ENCODE data around the gene PRDM16. TPM values are rescaled to one million over a fixed set of nuclear protein-coding genes. Genes with fewer than 3 reads are reported as not detected.

PRDM16 gene
- total and polyA plus RNA-seq, 2 of the 13 experiments (the other 11 are each of a cell fraction or from before 2014, with no cell fraction given), result 0.15 to 0.81 TPM

- WGBS (ENCODE audit: low lambda C conversion rate), result 81% methylated on average over 11 of the region's 32 CpGs
- no peak overlapping the region for H3K4me3 ChIP-seq (replicated peaks in 1 of 3; ENCODE audit: insufficient read depth in 1 of 3, low read depth in 2 of 3, low read length in 3 of 3)
- ChIA-PET POLR2A (no interaction called here), CTCF (ENCODE audit: low intra/inter-chr PET ratio, low total read pairs) (no interaction called here)
- no TSS peak for BruUV-seq (replicated peaks)
- ATAC-seq (no peak), DNase-seq (ENCODE audit: low spot score) (no peak), FAIRE-seq (no peak)
- H3K36me3 ChIP-seq (replicated peaks in 1 of 2; ENCODE audit: control insufficient read depth in 1 of 2, insufficient read depth in 2 of 2, low read length in 2 of 2), result no peaks in the 10 kb centered on the region
- H3K4me1 ChIP-seq (ENCODE audit: insufficient read depth, low read length), result peaks cover 14% of the 10 kb centered on the region
- H3K79me2 ChIP-seq (ENCODE audit: insufficient read depth, low read length), result no peaks in the 10 kb centered on the region
- H4K20me1 ChIP-seq (ENCODE audit: insufficient read depth, low read length), result no peaks in the 10 kb centered on the region
- no peaks in the 10 kb centered on the region for H3K9me3 ChIP-seq (ENCODE audit: low read length)
- H2AFZ ChIP-seq (ENCODE audit: low read length), result no peak overlapping the region
- intact Hi-C loops (cut with micrococcal nuclease; ENCODE audit: unreplicated experiment), result no loop called here
- TF ChIP-seq SCMH1 (CRISPR knock-in tag; IDR thresholded peaks at IDR 0.05; ENCODE audit: borderline replicate concordance) (no peak), PHB2 (IDR thresholded peaks at IDR 0.05; ENCODE audit: partially characterized antibody) (no peak), SRSF9 (IDR thresholded peaks at IDR 0.05; ENCODE audit: borderline replicate concordance, insufficient read depth, low read depth, low read length, poor library complexity, severe bottlenecking) (no peak), SIX1 (CRISPR knock-in tag; IDR thresholded peaks at IDR 0.05; ENCODE audit: borderline replicate concordance) (no peak), GATAD1 (CRISPR knock-in tag; IDR thresholded peaks at IDR 0.05) (no peak), ZC3H13 (CRISPR knock-in tag; IDR thresholded peaks at IDR 0.05) (no peak), ZFY (CRISPR knock-in tag; IDR thresholded peaks at IDR 0.05) (no peak), ZGPAT (CRISPR knock-in tag; IDR thresholded peaks at IDR 0.05) (no peak), ZUFSP (CRISPR knock-in tag; IDR thresholded peaks at IDR 0.05; ENCODE audit: borderline replicate concordance) (no peak), MAFK (conservative IDR thresholded peaks at IDR 0.05 in 1 of 2, IDR thresholded peaks at IDR 0.05 in 1 of 2; ENCODE audit: low read length in 2 of 2) (no peak), GLMP (CRISPR knock-in tag; IDR thresholded peaks at IDR 0.05; ENCODE audit: borderline replicate concordance) (no peak), PTBP1 (IDR thresholded peaks at IDR 0.05; ENCODE audit: low read depth, low read length, poor library complexity, severe bottlenecking) (no peak), IRF1 (CRISPR knock-in tag; IDR thresholded peaks at IDR 0.05; ENCODE audit: low read depth) (no peak), SKI (IDR thresholded peaks at IDR 0.05; ENCODE audit: partially characterized antibody) (no peak), ZNF703 (CRISPR knock-in tag; IDR thresholded peaks at IDR 0.05; ENCODE audit: borderline replicate concordance) (no peak), ZNF766 (CRISPR knock-in tag; IDR thresholded peaks at IDR 0.05; ENCODE audit: borderline replicate concordance) (no peak), HDAC1 (CRISPR knock-in tag; IDR thresholded peaks at IDR 0.05) (no peak), ZNF33B (CRISPR knock-in tag; IDR thresholded peaks at IDR 0.05) (no peak), HNF4G (IDR thresholded peaks at IDR 0.05; ENCODE audit: borderline replicate concordance, low read depth, low read length) (no peak), HNF4G (CRISPR knock-in tag; IDR thresholded peaks at IDR 0.05; ENCODE audit: borderline replicate concordance, low read depth) (no peak)
- H3K27ac ChIP-seq (ENCODE audit: extremely low read length, insufficient read depth, low read length), result no peak overlapping the region
- H3K9ac ChIP-seq (ENCODE audit: insufficient read depth, low read depth, low read length), result no peak overlapping the region
- in situ Hi-C loops (cut with HindIII; ENCODE audit: extremely low pct_ligation_motif_present, low pct_unique_long_range_greater_than_20kb), result no loop called here
- H3K4me2 ChIP-seq (ENCODE audit: low read depth, low read length), result no peak overlapping the region
- H3K27me3 ChIP-seq (ENCODE audit: control insufficient read depth in 1 of 2, insufficient read depth in 2 of 2, low read length in 2 of 2), result peaks cover 0 to 3% of the 10 kb centered on the region in 2 experiments; a peak in 1 of 5 replicates
These were observed 97.4 kb downstream of the PRDM16 start for GRCh38 chr1:3166206-3166918.
